AG09309 (cell line): Measurements from ENCODE around the gene ARL15.

Source experiments
- DNase-seq: peaks from one replicate; pipeline ENCODE4 v3.0.0-alpha.2; 2010; ENCODE audit warnings: low read depth
- H3K4me3 ChIP-seq: 2 replicates; pipeline ENCODE4 v1.5.1; 2011; ENCODE audit warnings: mild to moderate bottlenecking, low read depth, low read length, moderate library complexity; ENCODE audit not compliant: control insufficient read depth
- TF ChIP-seq, protein P1 (sequence below): IDR thresholded peaks from 2 replicates; pipeline ENCODE4 v1.5.1; 2011; ENCODE audit warnings: mild to moderate bottlenecking, low read depth, low read length, inconsistent platforms; ENCODE audit not compliant: insufficient read depth, control insufficient read depth; ENCODE audit errors: missing control alignments

The ARL15 gene

DNA sequence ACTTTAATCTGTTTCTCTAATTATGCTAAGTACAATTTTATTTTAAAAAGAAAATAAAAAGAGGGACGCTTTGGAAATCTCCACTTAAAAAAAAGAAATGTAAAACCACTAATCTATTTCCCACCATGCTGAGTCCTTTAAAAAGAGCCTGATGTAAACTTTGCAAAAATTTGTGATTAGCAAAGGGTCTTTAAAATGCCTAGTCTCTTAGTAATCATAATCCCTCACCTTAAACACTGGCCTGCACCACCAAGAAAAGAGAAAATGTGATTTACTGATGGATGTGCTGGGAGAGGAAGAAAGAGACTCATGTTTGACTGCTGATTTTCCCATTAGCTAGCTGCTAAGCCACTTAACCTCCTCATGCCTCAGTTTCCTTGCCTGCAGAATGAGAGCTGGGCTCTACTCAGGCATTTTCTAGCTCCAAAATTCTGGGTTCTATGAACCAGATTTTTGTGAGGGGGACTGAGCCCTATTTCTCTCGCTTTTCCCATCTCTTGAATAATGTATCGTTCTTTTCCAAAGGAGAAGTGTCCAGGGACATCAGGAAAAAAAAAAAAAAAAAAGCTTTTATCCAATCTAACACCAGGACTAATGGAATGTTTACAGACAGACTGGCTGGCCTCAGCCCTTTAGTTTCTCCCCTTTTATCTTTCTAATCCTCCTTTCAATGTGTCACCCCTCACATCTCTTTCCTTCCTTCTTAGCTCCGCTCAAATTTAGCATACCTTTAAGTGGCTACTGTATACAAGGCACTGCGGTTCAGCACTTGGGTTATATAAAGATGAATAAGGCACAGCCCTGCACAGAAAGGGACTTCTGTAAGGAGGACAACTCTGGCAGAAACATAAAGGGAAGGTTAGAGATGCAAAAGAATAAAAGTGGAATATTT, 312.4 kb downstream of the ARL15 start:
- TF ChIP-seq, protein P1, sequence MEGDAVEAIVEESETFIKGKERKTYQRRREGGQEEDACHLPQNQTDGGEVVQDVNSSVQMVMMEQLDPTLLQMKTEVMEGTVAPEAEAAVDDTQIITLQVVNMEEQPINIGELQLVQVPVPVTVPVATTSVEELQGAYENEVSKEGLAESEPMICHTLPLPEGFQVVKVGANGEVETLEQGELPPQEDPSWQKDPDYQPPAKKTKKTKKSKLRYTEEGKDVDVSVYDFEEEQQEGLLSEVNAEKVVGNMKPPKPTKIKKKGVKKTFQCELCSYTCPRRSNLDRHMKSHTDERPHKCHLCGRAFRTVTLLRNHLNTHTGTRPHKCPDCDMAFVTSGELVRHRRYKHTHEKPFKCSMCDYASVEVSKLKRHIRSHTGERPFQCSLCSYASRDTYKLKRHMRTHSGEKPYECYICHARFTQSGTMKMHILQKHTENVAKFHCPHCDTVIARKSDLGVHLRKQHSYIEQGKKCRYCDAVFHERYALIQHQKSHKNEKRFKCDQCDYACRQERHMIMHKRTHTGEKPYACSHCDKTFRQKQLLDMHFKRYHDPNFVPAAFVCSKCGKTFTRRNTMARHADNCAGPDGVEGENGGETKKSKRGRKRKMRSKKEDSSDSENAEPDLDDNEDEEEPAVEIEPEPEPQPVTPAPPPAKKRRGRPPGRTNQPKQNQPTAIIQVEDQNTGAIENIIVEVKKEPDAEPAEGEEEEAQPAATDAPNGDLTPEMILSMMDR: no peak
- DNase-seq: no peak
- no peak overlapping the region for H3K4me3 ChIP-seq

DNA sequence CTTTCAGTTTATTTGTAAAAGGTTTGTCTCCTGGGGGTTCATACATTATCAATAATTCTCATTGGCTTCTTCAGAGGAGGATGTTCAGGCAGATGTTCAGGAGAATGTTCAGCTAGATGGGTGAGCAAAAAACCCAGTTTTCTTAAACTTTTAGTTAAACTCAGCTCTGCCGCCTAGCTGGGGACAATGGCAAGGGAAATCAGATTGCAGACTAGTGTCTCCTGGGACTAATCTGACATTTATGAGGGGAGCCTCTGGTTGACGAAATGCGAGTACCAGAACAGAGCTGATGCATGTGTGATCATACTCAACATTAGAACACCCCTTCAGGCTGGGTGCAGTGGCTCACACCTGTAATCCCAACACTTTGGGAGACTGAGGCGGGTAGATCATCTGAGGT, 314.4 kb downstream of the ARL15 start:
- TF ChIP-seq, protein P1: no peak
- DNase-seq: no peak
- H3K4me3 ChIP-seq: no peak overlapping the region

DNA sequence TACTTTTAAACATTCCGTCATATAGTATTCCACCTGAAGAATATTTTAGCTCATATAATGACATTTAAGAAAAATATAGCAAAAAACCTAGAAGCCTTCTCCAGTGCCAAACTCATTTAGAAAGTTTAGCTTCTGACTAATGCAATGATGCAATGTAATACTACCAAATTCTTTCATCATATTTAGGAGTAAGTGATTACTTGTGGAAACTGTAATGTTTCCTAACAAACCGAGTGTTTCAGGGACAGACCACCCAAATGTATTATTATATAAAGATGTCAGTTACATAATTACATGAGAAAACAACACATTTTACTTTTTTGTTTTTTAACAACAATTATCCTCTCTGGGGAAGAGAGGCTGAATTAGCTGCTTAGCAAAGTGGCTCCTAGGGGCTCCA, 316.2 kb downstream of the ARL15 start:
- DNase-seq: peak; percentile 54
- no peak overlapping the region for H3K4me3 ChIP-seq
- TF ChIP-seq, protein P1: no peak

DNA sequence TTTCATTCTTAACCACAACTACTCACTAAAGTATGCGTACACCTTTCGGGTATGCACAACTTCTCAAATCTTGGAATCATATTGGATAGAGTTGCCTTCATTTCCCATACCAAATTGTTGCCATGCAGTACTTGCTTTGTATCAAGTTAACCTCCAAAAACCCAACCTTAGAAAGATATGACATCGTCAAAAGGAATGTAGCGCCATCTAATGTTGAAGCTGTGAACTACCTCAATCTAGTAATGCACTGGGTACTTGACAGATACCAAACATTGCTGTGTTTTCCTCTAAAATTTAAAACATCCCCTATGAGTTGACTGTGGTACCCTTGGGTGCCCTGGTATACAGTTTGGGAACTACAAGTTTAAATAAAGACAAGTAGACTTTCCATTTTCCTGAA, 318.4 kb downstream of the ARL15 start:
- DNase-seq: no peak
- TF ChIP-seq, protein P1: peak; percentile 42
- H3K4me3 ChIP-seq: no peak overlapping the region

DNA sequence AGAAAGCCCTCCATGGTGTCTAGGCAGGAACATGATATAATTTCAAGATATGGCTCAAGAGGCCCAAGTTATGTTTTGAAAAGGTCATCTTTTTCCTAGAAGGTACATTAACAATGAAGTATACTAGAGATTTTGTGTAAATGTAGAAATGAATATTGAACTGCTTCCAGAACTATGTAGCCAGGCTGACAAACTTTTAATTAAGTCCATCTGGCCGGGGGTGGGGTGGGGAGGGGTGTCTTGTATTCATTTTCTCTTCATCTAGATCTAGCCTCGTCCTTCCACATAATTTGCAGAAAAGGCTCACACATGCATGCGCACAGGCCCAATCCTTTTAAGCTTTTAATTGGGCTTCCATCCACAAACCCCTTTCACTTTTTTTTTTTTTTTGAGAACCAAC, 323.3 kb downstream of the ARL15 start:
- H3K4me3 ChIP-seq: no peak overlapping the region
- DNase-seq: no peak
- TF ChIP-seq, protein P1: no peak

DNA sequence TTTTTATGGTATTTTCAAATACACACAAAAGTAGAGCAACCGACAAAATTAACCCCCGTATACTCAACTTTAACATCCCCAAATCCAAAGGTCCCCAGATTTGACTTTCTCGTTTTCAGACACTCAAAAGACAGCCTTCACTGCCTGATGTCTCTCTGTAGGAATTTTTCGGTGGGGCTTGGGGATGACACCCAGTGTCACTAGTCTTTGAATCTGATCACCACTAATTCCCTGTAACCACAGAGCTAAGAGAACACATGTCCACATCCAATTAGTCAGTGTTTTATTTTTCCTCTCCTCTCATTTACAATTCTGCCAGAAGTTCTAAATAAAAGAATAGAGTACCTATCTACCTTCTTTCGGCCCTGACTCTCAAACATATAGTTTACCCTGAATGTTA, 324.6 kb downstream of the ARL15 start:
- no peak overlapping the region for H3K4me3 ChIP-seq
- DNase-seq: no peak
- TF ChIP-seq, protein P1: no peak
